ENCODE results near the gene JAML.
A peak's percentile ranks its signal among the peaks of the same experiment; 100 is the strongest.

The JAML gene

DNA sequence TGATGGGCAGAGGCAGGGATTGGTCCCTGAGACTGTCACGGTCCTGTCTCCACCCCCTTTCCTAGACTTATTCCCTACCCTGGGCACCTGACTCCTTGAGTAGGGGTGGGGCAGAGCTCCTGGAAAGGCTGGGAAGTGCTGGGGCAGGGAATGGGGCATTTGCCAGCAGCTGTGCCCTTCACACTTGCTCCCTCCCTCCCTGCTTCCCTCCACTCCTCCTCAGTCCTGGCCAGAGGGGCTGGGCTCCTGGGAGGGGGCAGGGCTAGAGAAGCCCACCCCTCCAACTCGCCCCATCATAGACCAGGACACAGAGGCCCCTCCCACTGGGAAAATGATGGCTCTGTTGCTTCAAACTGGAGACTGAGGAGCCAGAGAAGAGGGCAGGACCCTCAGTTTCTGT, 59.9 kb downstream of the JAML start:
- DNase-seq, result no peak

DNA sequence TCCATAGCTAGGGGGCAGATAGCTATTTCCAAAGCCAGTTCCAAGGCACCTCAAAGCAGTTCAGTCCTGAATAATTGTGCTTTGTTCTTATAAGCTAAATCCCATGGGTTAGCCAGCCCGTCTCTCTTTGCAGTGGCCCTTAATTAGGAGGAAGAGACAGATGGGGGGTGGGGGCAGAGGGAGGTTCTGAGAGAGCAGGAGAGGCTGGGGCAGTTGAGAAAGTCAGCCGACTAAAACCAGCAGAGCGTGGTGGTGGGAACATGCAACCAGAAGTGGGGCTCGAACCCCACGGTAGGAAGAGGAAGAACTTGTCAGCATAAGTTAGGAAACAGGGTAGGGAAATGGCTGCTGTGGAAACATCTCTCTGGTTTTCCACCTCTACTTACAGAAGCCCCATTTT, 61.3 kb downstream of the JAML start:
- no peak for DNase-seq

DNA sequence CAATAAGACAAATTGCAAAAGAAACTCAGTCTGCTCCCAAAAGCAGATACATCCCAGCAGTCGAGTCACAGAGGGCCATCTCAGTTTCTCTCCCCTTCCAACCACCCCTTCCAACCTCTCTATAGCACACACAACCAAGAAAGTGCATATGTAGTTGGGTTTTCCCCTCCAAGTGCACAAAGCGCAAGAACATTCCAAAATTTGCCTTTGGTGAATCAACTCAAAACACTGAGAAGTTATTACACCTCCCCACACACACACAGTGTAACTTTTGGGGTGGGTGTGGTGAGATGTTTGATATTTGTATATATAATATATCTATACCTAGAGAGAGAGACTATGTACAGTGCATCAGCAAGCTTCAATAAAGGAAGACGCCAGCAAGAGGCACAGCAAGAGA, 62.0 kb downstream of the JAML start:
- no peak for DNase-seq

DNA sequence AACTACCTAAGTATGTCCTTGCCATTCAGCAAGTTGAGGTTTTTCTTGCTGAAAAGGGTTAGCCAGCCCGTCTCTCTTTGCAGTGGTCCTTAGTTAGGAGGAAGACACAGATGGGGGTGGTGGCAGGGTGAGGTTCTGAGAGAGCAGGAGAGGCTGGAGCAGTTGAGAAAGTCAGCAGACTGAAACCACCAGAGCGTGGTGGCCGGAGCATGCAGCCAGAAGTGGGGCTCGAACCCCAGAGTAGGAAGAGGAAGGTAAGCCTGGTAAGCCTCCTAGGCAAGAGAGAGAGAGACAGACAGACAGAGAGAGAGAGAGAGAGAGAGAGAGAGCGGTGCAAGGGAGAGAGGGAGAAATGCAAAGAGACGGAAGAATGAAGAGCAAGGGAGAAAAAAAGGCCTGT, 63.0 kb downstream of the JAML start:
- DNase-seq, result no peak

DNA sequence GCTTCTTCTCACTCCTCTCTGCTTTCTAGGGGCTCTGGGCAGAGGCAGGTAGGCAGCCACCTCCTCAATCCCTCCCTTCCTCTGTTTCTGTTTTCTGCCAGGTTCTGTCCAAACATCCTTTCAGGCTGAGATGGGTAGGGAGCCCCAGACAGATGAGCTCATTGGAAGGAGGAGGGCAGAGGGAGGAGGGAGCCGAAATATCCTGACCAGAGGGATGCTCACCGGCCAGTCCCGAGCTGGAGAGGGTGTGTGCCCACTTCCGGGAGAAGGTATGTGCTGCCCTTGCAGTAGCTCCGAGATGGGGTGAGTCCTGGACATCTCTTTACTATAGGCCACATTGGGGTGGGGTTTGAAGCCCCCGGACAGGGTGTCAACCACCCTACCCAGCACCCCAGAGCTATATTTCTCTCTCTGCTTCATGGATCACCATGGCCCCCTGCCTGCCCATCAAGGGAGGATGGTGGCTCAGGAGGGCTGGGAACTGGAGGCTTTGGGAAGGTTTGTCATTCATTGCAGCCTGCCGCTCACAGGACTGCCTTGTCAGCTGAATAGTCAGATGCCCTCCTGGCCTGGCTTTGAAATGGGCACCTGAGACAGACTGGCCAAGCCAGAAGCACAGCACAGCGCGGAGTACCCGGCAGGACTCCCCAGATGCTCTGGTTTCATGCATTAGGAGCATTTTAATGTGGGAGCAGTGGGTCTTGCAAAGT, 67.5 kb downstream of the JAML start:
- DNase-seq, result no peak

- no peak for DNase-seq
These were observed 68.2 kb downstream of the JAML start for GRCh38 chr11:118156531-118157185.

- DNase-seq, result no peak
These were observed 68.9 kb downstream of the JAML start for GRCh38 chr11:118155776-118156530.

DNA sequence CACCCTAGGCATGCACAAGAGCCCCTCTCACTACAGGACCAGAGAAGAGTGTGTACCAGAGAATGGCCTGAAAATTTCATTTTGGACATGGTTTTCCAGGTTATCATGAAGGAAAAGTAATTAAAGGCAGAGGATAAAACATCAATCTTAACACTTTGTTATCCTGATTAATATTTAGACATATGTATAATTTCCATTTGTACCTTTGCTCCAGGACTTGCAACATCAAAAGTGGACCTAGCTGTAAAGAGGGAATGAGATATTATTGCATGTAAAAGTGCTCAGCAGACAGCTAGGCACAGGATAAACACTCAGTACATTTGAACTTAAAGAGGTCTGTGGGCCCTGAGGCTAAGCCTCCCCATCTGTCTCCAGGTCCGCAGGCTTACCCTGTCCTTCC, 70.2 kb downstream of the JAML start:
- no peak for DNase-seq

- no peak for DNase-seq
These were observed 70.8 kb downstream of the JAML start for GRCh38 chr11:118153976-118154375.

- DNase-seq, result no peak
These were observed 71.3 kb downstream of the JAML start for GRCh38 chr11:118153516-118153915.

DNA sequence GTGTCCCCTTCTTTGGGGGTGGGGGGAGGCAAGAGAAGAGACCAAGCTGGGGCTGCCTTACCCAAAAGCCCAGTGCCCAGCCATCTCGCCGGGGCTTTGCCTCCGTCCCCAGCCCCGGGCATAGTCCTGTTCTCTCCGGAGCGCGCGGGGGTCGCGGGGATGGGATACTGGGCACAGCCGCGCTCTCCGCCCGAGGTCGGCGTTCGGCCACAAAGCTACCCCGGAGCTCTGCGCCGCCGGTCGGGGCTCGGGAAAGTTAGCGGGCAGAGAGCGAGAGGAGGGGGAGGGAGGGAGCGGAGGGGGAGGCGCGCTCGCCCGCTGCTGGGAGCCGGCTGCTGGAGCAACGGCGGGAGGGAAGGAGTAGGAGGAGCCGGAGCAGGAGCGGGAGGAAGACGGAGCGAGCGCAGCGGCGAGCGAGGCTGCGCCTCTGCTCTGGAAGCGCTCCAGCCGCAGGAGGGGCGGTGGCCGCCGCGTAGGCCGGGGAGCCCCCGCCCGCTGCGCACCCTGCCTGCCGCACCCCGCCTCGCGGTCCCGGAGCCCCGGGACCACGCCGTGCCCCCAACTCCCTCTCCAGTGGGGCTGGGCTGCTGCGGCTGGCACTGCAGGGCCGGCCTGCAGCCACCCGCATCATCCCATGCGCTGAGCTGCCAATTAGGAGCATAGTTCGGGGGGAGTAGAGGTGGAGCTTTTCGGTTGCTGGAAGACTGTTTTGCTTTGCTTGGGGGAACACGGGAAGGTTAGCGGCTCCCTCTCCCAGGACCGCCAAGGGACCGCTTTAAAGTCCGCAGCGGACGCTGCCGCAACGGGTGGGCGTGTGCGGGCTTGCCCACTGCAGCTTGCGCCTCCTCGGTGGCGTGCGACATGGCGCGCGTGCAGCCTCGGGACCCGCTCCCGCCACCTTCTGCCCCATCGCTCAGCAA, 72.0 kb downstream of the JAML start, which contains the start of gene SCN4B:
Gene SCN4B, minus strand, starts transcription at position 272 of the 920 bp plus-strand sequence. Its CDS starts 150 bp downstream, at position 122.
- DNase-seq, result no peak

- DNase-seq, result no peak
These were observed 72.7 kb downstream of the JAML start for GRCh38 chr11:118152020-118152551.

- DNase-seq, result peak; percentile 16
These were observed 73.4 kb downstream of the JAML start for GRCh38 chr11:118151431-118151830.

DNA sequence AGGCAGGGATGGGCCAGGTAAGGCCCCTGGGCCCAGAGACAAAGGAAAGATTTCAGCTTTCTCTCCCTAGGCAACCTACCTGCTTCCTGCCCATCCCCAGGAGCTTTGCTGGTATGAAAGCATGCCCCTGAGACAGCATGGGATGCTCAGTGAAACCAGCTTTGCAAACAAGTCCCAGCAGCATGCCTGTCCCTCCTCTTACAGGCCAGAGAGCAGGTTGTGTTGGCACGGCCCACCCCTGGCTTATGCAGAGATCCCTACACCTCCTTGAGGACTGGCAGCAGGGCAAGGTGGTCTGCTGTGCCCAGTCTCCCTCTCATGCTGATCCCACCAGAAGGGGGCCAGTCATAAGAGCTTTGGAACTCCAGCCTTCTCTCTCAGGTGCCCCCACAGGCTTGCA, 75.3 kb downstream of the JAML start:
- no peak for DNase-seq

DNA sequence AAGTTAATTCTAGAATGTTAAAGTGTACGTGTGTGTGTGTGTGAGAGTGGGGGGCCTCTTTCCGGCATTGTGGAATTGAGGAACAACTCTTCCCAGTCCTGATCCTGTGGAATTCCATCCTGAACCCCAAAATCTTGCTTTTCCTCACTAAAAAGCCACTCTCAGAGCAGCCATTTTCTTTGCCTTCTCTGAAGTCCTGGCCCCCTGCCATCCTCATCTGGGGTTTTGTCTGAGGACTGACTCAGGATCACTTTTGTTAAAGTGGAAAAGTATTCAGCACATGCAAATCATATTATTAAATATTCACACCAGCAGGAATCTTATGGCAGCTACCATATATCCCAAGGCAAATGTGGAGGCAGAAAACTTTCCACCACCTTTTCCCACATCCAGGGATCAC, 76.0 kb downstream of the JAML start:
- DNase-seq, result no peak

- DNase-seq, result no peak
These were observed 76.6 kb downstream of the JAML start for GRCh38 chr11:118148240-118148639.

DNA sequence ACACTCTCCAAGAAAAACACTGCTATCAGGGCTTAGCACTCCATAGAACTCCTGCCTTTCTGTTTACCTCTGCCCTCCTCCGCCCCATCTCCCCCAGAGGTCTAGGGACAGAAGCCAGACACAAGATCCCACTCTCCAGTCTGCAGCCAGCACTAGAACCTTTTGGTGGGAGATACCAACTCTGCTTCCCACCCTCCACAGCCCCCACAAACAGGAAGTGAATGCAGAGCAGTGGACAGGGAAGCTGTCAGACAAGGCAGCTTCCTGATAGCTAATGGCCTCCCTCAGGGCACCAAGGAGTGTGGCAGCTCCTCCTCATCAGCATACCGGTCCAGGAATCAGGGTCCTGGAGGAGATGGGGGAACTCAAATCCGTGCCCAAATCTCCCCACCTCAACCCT, 77.3 kb downstream of the JAML start:
- peak; percentile 29 for DNase-seq

DNA sequence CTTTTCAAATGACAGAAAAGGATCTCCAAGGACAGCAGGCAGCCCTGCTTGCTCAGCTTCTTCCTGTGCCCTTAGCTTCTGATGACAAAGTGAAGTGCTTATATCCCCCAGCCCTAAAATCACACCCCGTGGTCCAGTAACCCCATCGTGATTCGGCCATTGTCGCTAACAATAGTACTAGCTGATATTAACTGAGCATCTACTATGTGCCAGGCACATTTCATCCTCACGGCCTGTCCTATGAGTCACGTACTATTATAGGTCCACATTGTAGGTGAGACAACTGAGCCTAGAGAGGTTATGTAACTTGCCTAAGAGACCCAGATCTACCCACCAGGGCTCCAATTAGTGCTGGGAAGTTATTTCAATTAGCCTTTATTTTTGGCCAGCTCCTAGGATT, 78.3 kb downstream of the JAML start:
- no peak for DNase-seq

DNA sequence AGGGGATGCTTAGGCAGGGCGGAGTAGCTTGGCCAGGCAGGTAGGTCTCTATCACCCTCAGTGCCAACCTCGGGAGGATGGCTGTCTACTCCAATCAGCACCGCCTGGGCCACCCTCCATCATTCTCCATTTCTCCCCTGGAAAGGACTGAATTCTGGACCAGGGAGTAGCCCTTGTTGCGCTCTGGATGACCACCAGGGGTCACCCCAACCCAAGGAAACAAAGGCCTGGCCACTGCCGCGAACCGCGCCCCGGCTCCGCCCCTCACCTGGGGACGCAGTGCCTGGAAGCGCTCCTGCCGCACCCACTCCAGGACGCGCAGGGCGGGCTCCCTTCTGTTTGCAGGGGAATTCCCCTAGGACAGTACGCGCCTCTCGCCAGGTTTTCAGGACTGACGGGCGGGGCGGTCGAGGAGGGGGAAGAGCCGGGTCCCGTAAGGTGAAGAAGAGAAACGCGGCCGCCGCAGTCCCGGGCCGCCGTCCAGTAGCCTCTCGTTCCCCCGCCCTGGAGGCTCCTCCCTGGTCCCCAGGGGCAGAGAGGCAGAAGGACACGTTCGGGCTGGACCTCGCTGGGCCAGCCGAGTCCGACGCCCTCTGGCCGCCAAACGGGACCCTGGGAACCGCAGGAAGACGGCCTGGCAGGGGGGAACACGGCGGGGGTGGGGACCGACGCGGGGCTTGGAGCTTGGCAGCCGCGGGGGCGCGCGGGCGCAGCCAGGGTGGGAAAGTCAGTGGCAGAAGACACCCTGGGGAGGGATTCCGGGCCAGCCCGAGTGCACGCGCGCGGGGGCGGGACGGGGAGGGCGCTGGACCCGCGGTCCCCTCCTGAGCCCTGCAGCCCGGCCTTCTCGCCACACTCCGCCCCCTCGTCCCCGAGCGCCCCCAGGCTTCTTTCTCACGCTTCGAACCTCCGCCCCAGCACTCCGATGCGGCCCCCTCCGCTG, 79.3 kb downstream of the JAML start:
- DNase-seq, result peak; percentile 92

- no peak for DNase-seq
These were observed 80.2 kb downstream of the JAML start for GRCh38 chr11:118144301-118145268.
